SH-SY5Y (cell line): ENCODE measurements around the gene DMAC2.

ENCODE experiments used
- GATA2 ChIP-seq: IDR thresholded peaks from 2 replicates; pipeline ENCODE4 v1.6.1; 2011; ENCODE audit warnings: mild to moderate bottlenecking, low read depth, low read length
- GATA3 ChIP-seq: IDR thresholded peaks from 2 replicates; pipeline ENCODE4 v1.6.1; 2011; ENCODE audit warnings: low read depth, mild to moderate bottlenecking, low read length, moderate library complexity

DMAC2 gene

DNA sequence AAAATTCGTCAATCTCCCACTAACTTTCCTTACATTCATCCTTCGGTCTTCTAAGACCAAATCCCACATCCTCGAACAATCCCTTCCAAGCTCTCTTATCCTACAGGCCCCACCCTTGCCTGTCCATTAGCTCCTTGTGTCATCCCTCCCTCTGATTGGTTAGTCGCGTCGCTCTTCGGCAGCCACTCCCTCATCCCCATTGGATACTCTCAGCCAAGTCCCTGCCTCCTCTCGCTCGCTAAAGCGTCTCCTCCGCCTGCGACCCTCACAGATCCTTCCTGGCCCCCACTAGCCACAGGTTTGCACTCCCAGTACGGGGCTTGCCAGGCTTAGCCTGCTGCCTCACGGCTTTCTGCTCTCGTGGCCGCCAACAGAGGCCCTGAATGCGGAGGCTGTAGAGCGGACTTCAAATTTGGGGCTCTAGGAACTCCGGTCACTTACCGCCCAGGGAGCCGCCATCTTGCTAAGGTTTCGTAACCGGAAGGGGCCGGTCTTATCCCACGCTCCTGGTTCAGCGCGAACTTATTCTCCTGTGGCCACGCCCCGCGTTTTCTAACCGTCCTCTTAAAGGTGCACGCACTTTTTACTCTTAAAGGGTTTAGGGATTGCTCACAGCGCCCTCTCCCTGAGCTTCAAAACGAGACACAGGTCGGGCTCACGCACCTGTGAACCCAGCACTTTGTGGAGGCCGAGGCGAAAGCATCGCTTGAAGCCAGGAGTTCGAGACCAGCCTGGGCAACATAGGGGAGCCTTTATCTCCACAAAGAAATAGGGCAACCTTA lies at the start of gene DMAC2:
TSS of gene DMAC2 (minus strand) at position 472 of the 782 bp plus-strand sequence. CDS start at position 459, 13 bp downstream.
- no peak for TF ChIP-seq GATA3
- TF ChIP-seq GATA2, result no peak

DNA sequence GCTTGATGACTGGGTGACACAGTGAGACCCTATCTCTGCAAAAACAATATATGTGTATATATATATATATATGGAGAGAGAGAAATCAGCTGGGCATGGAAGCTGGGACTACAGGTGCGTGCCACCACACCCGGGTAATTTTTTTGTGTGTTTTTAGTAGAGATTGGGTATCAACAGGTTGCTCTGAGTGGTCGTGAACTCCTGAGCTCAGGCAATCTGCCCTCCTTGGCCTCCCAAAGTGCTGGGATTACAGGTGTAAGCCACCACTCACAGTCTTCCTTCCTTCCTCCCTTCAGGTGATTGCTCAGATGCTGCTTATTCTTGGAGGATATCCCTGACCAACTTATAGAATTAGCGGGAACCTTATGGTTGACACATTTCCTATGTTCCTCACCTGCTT lies 45.1 kb upstream of the DMAC2 start:
- no peak for TF ChIP-seq GATA2
- no peak for TF ChIP-seq GATA3

DNA sequence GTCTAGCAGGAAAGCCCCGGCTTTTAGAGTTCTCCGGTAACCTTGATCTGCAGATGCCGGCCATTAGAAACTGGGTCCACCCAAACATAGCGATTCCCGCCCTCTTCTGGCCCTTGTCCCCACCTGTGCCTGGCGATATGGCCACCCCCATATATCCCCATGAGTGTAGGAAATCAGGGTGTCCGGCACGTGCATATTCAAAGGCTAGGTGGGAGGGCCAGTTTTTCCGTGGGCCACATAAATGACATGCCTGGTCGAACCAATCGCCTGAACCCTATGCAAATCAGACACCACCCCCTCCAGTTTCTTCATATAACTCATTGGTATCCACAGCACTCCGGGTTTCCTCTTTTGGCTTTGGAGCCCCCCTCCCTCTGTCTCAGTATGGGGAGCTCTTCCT lies 40.6 kb upstream of the DMAC2 start:
- TF ChIP-seq GATA2 (no peak), GATA3 (no peak)

DNA sequence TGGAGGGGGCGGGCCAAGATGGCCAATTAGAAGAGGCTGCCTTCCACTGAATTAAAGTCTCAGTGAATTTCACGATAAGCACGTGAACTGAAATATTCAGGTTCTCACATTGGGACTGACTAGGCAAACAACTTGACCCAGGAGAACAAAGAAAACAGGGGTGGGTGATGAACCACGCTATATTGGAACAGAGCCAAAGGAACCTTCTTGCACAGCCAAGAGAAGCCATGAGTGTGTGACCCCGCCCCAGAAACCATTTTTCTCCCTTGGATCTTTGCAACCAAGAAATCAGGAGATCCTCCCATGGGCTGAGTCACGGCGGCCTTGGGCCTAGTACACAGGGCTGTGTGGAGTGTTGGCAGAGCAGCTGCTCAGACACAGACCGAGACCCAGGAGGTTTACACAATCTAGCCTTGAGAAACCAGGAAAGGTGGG lies 40.1 kb upstream of the DMAC2 start:
- TF ChIP-seq GATA2 (no peak), GATA3 (no peak)

DNA sequence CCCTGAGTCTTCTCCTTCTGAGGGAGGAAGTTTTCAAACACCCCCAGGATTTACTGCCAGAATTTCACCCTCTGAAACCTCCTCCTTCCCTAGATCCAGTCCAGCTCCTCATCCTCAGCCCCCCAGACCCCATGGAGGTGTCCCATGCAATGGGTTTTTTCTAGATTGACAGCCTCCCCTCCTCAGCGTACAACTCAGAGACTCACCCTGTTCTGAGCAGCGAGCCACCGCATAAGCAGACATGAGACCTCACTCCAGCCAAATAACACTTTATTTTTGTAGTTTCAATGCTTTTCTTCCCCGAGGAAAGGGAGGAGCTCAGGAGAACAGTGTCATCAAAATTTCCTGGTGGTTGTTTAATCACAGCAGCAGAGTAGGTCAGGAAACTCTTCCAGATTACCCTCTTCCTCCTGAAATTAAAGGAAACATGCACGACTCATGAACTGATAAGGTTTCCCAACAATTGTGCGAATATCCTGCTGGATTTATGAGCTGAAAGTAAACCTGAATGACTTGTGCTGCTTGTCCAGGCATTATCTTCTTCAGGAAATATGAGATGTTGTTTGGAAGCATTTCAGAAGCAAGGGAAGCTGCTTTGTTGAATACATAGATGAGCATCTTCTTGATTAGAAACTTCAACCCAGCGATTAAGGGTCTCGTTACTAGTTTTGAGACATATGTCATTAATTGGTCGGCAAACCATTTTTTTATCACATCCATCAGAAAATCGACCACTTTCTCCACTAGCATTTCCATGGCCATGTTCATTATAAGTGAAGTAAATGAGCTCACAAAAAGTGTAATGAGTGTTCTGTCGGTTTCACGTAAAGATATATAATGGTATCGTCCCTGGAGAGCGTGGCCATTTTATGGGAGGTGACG lies 39.4 kb upstream of the DMAC2 start:
- TF ChIP-seq GATA3, result no peak
- TF ChIP-seq GATA2, result no peak

DNA sequence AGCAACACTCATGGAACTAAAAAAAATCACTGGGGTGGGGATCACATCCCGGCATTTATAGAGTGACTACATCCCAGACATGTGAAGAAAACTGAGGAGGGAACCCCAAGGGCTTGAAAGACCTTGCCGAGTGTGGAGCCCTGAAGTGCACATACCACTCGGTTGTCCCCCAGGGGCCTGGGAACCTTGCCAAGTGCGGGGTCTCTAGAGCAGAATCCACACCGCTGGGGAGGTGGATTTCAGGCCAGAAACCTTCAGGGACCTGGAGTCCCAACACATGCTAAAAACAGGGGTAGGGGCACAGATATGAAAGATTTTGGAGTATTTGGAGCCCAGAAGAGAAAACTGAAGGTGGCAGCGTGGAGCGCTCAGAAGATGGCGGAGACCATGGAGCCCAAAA lies 38.5 kb upstream of the DMAC2 start:
- TF ChIP-seq GATA2 (no peak), GATA3 (no peak)

DNA sequence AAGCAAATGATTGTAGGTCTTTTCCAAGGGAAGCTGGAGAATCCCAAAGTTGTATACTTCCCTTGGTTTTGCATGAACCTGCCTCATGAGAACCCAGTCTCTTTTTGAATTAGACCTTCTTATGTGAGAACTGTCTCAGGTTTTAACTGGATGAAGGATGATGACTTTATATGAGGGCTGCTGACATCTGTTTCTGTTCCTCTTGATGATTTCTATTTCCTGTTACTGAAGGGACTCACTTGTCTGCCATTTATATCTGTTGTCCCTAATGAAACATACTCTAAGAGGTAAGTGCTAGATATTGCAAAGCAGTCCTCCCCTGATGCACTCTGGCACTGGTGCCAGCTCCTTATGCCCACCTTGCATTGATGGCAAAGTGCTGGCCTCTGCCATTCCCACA lies 36.9 kb upstream of the DMAC2 start:
- TF ChIP-seq GATA2 (no peak), GATA3 (no peak)

DNA sequence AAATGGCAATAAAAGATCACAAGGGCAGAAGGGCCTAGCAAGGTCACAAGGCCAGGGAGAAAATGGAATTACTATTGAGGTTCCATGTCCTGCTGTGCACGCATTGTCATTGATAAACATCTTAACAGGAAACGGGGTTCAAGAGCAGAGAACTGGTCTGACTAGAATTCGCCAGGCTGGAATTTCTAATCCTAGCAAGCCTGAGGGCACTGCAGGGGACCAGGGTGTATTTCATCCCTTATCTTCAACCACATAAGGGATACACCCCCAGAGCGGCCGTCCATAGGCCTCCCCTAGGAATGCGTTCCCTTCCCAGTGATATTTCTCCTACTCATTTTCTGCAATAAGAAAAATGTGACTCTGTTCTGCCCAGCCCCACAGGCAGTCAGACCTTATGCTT lies 22.8 kb upstream of the DMAC2 start:
- no peak for TF ChIP-seq GATA2

DNA sequence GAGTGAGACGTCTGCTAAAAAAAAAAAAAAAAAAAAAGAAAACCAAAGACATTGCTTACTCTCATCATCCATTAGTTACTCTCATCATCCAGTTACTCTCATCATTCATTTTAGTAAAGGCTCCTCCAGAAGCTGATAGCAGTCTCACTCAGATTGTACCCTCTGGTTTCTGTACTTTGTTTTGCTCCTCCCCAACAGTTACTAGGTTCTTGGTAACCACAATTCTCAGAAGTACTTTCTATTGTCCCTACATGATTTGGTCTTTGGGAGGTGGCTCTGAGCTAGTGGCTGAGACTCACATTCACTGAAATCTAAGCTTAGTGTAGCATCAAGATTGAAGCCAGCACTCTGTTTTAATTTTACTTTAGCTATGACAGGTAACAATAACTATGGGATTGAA lies 17.5 kb upstream of the DMAC2 start:
- no peak for TF ChIP-seq GATA3
- no peak for TF ChIP-seq GATA2

DNA sequence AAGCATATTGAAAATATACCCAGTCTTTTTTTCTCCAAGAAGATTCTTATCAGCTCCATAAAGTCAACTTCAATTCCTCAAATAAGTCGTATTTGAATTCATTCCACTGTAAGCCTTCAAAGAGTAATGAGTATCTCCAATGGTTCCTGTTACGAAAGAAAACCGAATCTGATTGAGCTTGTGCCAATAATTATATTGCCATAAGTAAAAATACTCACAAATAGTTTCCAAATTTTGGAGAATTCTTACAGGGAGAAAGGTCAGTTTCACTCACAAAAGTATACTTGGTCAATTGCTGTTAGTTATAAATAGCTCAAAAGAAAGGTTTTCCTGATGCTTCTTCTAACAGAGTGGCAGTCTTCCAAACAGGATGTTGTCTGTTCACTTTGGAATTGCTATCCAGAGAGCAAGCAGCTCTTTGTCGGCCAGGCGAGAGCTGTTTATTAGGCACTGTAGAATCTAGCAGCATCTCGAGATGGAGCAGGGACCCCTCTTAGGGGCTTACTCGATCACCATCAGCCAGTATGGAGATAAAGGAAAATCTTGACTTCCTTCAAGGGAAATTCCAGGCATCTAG lies 16.7 kb upstream of the DMAC2 start:
- TF ChIP-seq GATA2 (no peak), GATA3 (no peak)

DNA sequence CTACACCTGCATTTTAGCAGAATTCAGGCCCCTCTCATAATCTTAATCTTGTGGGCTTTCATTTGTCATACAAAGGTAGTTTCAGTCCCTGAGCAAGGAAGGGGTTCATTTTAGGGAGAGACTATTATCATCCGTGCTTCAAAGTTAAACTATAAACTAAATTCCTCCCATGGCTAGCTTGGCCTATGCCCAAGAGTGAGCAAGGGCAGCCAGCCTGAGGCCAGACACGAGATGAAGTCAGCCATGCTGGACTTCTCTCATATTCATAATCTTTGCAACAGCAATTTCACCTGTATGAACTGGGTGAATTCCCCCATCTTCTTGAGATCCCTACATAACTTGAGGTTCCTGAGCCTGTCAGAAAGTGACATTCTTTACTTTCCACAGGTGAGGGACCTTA lies 16.2 kb upstream of the DMAC2 start:
- TF ChIP-seq GATA2 (no peak), GATA3 (no peak)

DNA sequence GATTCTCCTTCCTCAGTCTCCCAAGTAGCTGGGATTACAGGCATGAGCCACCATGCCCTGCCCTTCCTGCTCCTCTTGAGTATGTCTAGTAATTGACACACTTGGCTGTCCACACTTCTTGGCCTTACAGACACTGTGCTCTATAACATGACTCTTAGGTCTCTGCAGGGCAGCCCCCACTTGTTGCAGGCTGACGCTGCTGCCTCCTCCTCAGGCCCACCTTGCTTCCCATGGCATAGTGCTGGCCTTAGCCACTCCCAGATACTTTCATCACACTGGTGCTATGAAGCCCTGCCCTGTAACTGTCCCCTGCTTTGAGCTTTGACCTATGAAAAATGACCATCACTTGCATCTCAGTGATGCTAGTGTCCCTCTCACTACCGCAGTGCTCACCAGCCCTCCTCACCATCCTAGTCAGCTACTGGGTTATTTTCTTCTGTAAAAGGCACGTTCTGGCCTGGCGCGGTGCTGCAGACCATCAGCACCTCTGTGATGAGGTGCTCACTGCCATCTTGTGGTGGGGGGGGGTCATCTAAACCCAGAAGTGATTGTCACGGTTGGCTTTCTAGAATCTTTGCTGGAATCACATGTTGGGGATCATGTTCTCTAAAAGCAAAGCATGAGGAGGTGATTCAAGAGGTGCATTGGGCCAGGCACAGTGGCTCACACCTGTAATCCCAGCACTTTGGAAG lies 13.0 kb upstream of the DMAC2 start:
- TF ChIP-seq GATA3 (no peak), GATA2 (no peak)

DNA sequence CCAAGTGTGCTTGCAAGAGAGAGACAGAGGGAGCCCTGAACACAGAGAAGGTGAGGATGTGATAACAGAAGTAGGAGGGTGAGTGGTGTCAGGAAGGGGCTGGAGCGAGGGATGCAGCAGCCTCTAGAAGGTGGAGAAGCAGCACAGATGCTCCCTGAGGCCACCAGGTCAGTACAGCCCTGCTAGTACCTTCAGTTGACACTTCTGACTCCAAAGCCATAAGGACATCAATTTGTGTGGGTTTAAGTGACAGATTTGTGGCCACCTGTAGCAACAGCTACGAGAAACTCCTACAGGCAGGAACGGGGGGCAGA lies 10.1 kb upstream of the DMAC2 start:
- TF ChIP-seq GATA3 (no peak), GATA2 (no peak)

DNA sequence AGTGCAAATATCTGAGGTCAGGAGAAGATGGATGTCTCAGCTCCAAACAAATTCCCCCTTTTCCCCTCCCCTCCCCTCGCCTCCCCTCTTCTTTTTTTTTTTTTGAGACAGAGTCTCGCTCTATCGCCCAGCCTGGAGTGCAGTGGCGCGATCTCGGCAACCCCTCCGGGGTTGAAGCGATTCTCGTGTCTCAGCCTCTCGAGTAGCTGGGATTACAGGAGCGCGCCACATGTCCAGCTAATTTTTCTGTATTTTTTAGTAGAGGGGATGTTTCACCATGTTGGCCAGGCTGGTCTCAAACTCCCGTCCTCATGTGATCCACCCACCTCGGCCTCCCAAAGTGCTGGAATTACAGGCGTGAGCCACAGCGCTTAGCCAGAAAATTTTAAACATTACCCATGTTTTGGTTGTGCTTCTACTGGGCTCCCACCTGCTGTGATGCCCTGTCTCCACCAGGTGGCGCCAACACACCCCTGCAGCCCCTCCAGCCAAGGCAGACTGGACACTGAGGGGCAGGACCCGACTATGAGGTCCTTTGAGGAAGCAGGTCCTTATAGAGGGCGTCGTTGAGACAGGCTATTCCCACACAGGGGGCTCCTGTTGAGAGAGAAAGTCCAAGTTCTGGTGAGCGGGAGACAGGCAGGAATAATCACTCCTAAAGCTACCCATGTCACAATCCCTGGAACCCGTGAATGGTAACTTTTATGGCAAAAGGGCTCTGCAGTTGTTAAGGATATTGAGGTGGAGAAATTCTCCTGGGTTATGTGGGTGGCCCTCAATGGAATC lies 9.6 kb upstream of the DMAC2 start:
- TF ChIP-seq GATA2 (no peak), GATA3 (no peak)
